Ascending aorta (tissue), 2 donors: Measurements from ENCODE around the gene MESP2. TPM values are rescaled to one million over a fixed set of nuclear protein-coding genes. Genes with fewer than 3 reads are reported as not detected.
A peak's percentile ranks its signal among the peaks of the same experiment; 100 is the strongest.
"Not testable (repeated sequence)": the region's sequence is repeated elsewhere in the genome, so short reads cannot be mapped to it uniquely, and the experiment has no call there.

Experiments used
- DNase-seq, 2 donors: peaks; one replicate each; pipeline ENCODE4 v3.0.0-alpha.2; 2019; ENCODE audit warnings: low spot score in 2 of 2
- H3K27ac ChIP-seq, 2 donors: fragments of 200-600 bp; sonication (generic); one replicate each; pipeline ENCODE4 v1.5.1; 2016 to 2017; ENCODE audit warnings: mild to moderate bottlenecking in 1 of 2
- H3K27me3 ChIP-seq: fragments of 200-600 bp; sonication (generic); one replicate; pipeline ENCODE4 v1.5.1; 2017
- H3K36me3 ChIP-seq, 2 donors: fragments of 200-600 bp; sonication (generic); one replicate each; pipeline ENCODE4 v1.5.1; 2016
- H3K4me1 ChIP-seq, 2 donors: fragments of 200-600 bp; sonication (generic); one replicate each; pipeline ENCODE4 v1.5.1; 2016 to 2017; ENCODE audit warnings: mild to moderate bottlenecking in 1 of 2
- H3K4me3 ChIP-seq, 2 donors: fragments of 200-600 bp; sonication (generic); one replicate each; pipeline ENCODE4 v1.5.1; 2016 to 2017; ENCODE audit warnings: mild to moderate bottlenecking in 1 of 2
- H3K9me3 ChIP-seq, 2 donors: fragments of 200-600 bp; sonication (generic); one replicate each; pipeline ENCODE4 v1.5.1; 2016
- CTCF ChIP-seq, 3 experiments: fragments of 200-600 bp in 2 of 3; fragments of 450-650 bp in 1 of 3; sonication (generic) in 2 of 3; IDR thresholded peaks; one replicate each; pipeline ENCODE4 v1.5.1; 2016 to 2019; ENCODE audit warnings: antibody characterized with exemption in 3 of 3, mild to moderate bottlenecking in 1 of 3, moderate library complexity in 1 of 3
- intact Hi-C: fragments of 100-400 bp; cut with DNase I; formaldehyde crosslinking; loops from one replicate; pipeline ENCODE4 v1.15.1; 2023
- total RNA-seq: library from RNA; depleted of rRNA; stranded (reverse); fragments of >200 nt; gene quantifications from one replicate; pipeline ENCODE4 v1.1.0, GENCODE V29; 2016

Gene MESP2
- total RNA-seq, 1 donor from 2014 or later, result not detected

GRCh38 chr15:89781891-89782618 is 5.9 kb downstream of the MESP2 start:
- H3K4me3 ChIP-seq, result no peak overlapping the region
- DNase-seq, result peak in 1 of 2 donors; percentile 62
- H3K9me3 ChIP-seq, result no peaks in the 10 kb centered on the region
- H3K27ac ChIP-seq, result no peak overlapping the region
- TF ChIP-seq CTCF (IDR thresholded peaks at IDR 0.05), result no peak
- no peaks in the 10 kb centered on the region for H3K36me3 ChIP-seq
- intact Hi-C loops, result no loop called here
- H3K27me3 ChIP-seq, result no peaks in the 10 kb centered on the region
- no peaks in the 10 kb centered on the region for H3K4me1 ChIP-seq

- H3K4me3 ChIP-seq, H3K36me3 ChIP-seq, H3K27ac ChIP-seq, intact Hi-C loops, H3K9me3 ChIP-seq, H3K27me3 ChIP-seq, DNase-seq, H3K4me1 ChIP-seq: not testable (repeated sequence)
These were observed 6.5 kb downstream of the MESP2 start for GRCh38 chr15:89782619-89782950.

- Histone ChIP-seq H3K27ac (no peak overlapping the region), H3K36me3 (no peaks in the 10 kb centered on the region), H3K9me3 (peaks cover 0 to 8% of the 10 kb centered on the region in 2 donors), H3K4me1 (no peaks in the 10 kb centered on the region), H3K4me3 (no peak overlapping the region), H3K27me3 (no peaks in the 10 kb centered on the region)
- TF ChIP-seq CTCF (IDR thresholded peaks at IDR 0.05), result no peak
- DNase-seq, result no peak
- intact Hi-C loops, result no loop called here
These were observed 7.2 kb downstream of the MESP2 start for GRCh38 chr15:89783111-89783860.

- TF ChIP-seq CTCF (IDR thresholded peaks at IDR 0.05), result no peak
- intact Hi-C loops, result no loop called here
- no peak overlapping the region for H3K4me3 ChIP-seq
- DNase-seq, result no peak
- no peaks in the 10 kb centered on the region for H3K27me3 ChIP-seq
- no peaks in the 10 kb centered on the region for H3K36me3 ChIP-seq
- peaks cover 3 to 10% of the 10 kb centered on the region in 2 donors for H3K9me3 ChIP-seq
- no peak overlapping the region for H3K27ac ChIP-seq
- no peaks in the 10 kb centered on the region for H3K4me1 ChIP-seq
These were observed 7.9 kb downstream of the MESP2 start for GRCh38 chr15:89783861-89784685.

GRCh38 chr15:89784686-89784960 is 8.5 kb downstream of the MESP2 start:
- Histone ChIP-seq H3K27me3 (no peaks in the 10 kb centered on the region), H3K4me1 (no peaks in the 10 kb centered on the region), H3K9me3 (peaks cover 3 to 10% of the 10 kb centered on the region in 2 donors), H3K36me3 (no peaks in the 10 kb centered on the region), H3K4me3 (no peak overlapping the region), H3K27ac (no peak overlapping the region)
- DNase-seq, result no peak
- intact Hi-C loops, result no loop called here
- TF ChIP-seq CTCF (IDR thresholded peaks at IDR 0.05), result no peak
